RWPE2 (cell line): ENCODE results near the gene XPO6.

Source experiments
- ATAC-seq: fragments of 200-7000 bp; cut with Tn5 transposase; 3 replicates; pipeline ENCODE4 v1.9.1; 2021; ENCODE audit warnings: low read depth
- DNase-seq: peaks from one replicate; pipeline ENCODE4 v3.0.0-alpha.2; 2020; ENCODE audit warnings: low spot score
- H3K27ac ChIP-seq: fragments of 450-650 bp; 2 replicates; pipeline ENCODE4 v1.5.1; 2017; ENCODE audit warnings: mild to moderate bottlenecking; ENCODE audit not compliant: poor library complexity, severe bottlenecking
- H3K27me3 ChIP-seq: fragments of 250-450 bp; sonication (Bioruptor Pico); 2 replicates; pipeline ENCODE4 v1.5.1; 2021; ENCODE audit warnings: mild to moderate bottlenecking, moderate library complexity; ENCODE audit not compliant: insufficient read depth, poor library complexity, severe bottlenecking
- H3K36me3 ChIP-seq: fragments of 250-450 bp; sonication (Bioruptor Pico); 2 replicates; pipeline ENCODE4 v1.5.1; 2020; ENCODE audit warnings: low read depth, mild to moderate bottlenecking, moderate library complexity
- H3K4me1 ChIP-seq: fragments of 250-450 bp; sonication (Bioruptor Pico); 2 replicates; pipeline ENCODE4 v1.5.1; 2021; ENCODE audit warnings: mild to moderate bottlenecking, moderate library complexity; ENCODE audit not compliant: insufficient read depth, poor library complexity, severe bottlenecking
- H3K4me3 ChIP-seq: fragments of 250-450 bp; sonication (Bioruptor Pico); 2 replicates; pipeline ENCODE4 v1.5.1; 2021; ENCODE audit warnings: mild to moderate bottlenecking, moderate library complexity; ENCODE audit not compliant: severe bottlenecking
- H3K9me3 ChIP-seq: fragments of 250-450 bp; sonication (Bioruptor Pico); 2 replicates; pipeline ENCODE4 v1.5.1; 2021; ENCODE audit warnings: mild to moderate bottlenecking, moderate library complexity; ENCODE audit not compliant: severe bottlenecking
- CTCF ChIP-seq: fragments of 450-650 bp; IDR thresholded peaks from one replicate; pipeline ENCODE4 v1.5.1; 2017; ENCODE audit warnings: mild to moderate bottlenecking, moderate library complexity; ENCODE audit not compliant: poor library complexity, severe bottlenecking

Gene XPO6

GRCh38 chr16:28084209-28084608, 127.6 kb downstream of the XPO6 start:
- DNase-seq, result no peak

GRCh38 chr16:28082624-28083023, 129.1 kb downstream of the XPO6 start:
- H3K4me3 ChIP-seq, result no peak overlapping the region

More at GRCh38 chr16:28084209-28084608, 127.6 kb downstream of the XPO6 start:
- no peak for TF ChIP-seq CTCF
- no peaks in the 10 kb centered on the region for H3K36me3 ChIP-seq
- no peaks in the 10 kb centered on the region for H3K27me3 ChIP-seq
- no peaks in the 10 kb centered on the region for H3K4me1 ChIP-seq
- no peak overlapping the region for H3K4me3 ChIP-seq
- H3K27ac ChIP-seq, result no peak overlapping the region
- ATAC-seq, result no peak
- no peaks in the 10 kb centered on the region for H3K9me3 ChIP-seq

GRCh38 chr16:28081391-28081968, 130.3 kb downstream of the XPO6 start:
- no peaks in the 10 kb centered on the region for H3K27me3 ChIP-seq
- H3K9me3 ChIP-seq, result no peaks in the 10 kb centered on the region
- no peak overlapping the region for H3K4me3 ChIP-seq
- no peak for DNase-seq
- TF ChIP-seq CTCF, result no peak
- H3K4me1 ChIP-seq, result no peaks in the 10 kb centered on the region
- H3K36me3 ChIP-seq, result no peaks in the 10 kb centered on the region
- ATAC-seq, result no peak
- no peak overlapping the region for H3K27ac ChIP-seq

More at GRCh38 chr16:28082624-28083023, 129.1 kb downstream of the XPO6 start:
- DNase-seq (no peak), ATAC-seq (peak; percentile 35; the same call in 1 of the 3 replicates)
- no peak for TF ChIP-seq CTCF
- Histone ChIP-seq H3K27me3 (no peaks in the 10 kb centered on the region), H3K36me3 (no peaks in the 10 kb centered on the region), H3K4me1 (no peaks in the 10 kb centered on the region), H3K9me3 (no peaks in the 10 kb centered on the region), H3K27ac (no peak overlapping the region)

GRCh38 chr16:28078261-28078660, 133.5 kb downstream of the XPO6 start:
- Histone ChIP-seq H3K9me3 (no peaks in the 10 kb centered on the region), H3K4me1 (no peaks in the 10 kb centered on the region), H3K4me3 (no peak overlapping the region), H3K27ac (no peak overlapping the region), H3K27me3 (no peaks in the 10 kb centered on the region), H3K36me3 (no peaks in the 10 kb centered on the region)
- TF ChIP-seq CTCF, result no peak
- ATAC-seq (no peak), DNase-seq (no peak)

- Histone ChIP-seq H3K9me3 (no peaks in the 10 kb centered on the region), H3K4me1 (no peaks in the 10 kb centered on the region), H3K27ac (no peak overlapping the region), H3K4me3 (no peak overlapping the region), H3K36me3 (no peaks in the 10 kb centered on the region), H3K27me3 (peaks cover 3% of the 10 kb centered on the region)
- DNase-seq, result no peak
- ATAC-seq, result no peak
- no peak for TF ChIP-seq CTCF
Observed at GRCh38 chr16:28073836-28074235, 137.9 kb downstream of the XPO6 start.
